ENCODE results near the gene SALL4.

DNA sequence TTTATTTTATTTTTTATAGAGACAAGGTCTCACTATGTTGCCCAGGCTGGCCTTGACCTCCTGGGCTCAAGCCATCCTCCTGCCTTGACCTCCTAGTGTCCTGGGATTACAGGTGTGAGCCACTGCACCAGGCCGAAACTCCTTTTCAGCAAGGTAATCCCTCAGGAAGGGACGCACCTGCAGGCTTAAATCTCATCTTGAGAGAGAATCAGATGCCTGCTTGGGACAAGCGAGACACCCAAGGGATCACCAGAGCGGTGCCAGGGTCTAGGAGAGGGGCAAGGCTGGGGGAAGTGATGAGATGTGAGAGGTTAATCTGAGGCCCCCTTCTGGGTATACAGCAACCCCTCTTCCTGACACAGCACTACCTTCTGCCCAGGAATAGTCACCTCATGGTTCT is 30.1 kb downstream of the SALL4 start:
- TF ChIP-seq EZH2 (IDR thresholded peaks at IDR 0.05): no peak
- TF ChIP-seq, protein P1, sequence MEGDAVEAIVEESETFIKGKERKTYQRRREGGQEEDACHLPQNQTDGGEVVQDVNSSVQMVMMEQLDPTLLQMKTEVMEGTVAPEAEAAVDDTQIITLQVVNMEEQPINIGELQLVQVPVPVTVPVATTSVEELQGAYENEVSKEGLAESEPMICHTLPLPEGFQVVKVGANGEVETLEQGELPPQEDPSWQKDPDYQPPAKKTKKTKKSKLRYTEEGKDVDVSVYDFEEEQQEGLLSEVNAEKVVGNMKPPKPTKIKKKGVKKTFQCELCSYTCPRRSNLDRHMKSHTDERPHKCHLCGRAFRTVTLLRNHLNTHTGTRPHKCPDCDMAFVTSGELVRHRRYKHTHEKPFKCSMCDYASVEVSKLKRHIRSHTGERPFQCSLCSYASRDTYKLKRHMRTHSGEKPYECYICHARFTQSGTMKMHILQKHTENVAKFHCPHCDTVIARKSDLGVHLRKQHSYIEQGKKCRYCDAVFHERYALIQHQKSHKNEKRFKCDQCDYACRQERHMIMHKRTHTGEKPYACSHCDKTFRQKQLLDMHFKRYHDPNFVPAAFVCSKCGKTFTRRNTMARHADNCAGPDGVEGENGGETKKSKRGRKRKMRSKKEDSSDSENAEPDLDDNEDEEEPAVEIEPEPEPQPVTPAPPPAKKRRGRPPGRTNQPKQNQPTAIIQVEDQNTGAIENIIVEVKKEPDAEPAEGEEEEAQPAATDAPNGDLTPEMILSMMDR (IDR thresholded peaks at IDR 0.05): no peak

Measured in neural progenitor cell (in vitro differentiated cells).